Suprapubic skin (tissue), 4 donors: Measurements from ENCODE around the gene PTPRN2. TPM values are rescaled to one million over a fixed set of nuclear protein-coding genes. Genes with fewer than 3 reads are reported as not detected.

Experiments used
- DNase-seq, 2 donors: peaks; one replicate each; pipeline ENCODE4 v3.0.0-alpha.2; 2019; ENCODE audit warnings: low spot score in 2 of 2
- H3K27ac ChIP-seq: fragments of 200-600 bp; sonication (generic); one replicate; pipeline ENCODE4 v1.5.1; 2019
- H3K27me3 ChIP-seq: fragments of 200-600 bp; sonication (generic); one replicate; pipeline ENCODE4 v1.5.1; 2019
- H3K36me3 ChIP-seq: fragments of 200-600 bp; sonication (generic); one replicate; pipeline ENCODE4 v1.5.1; 2019
- H3K4me1 ChIP-seq: fragments of 200-600 bp; sonication (generic); one replicate; pipeline ENCODE4 v1.5.1; 2019
- H3K4me3 ChIP-seq: fragments of 200-600 bp; sonication (generic); one replicate; pipeline ENCODE4 v1.5.1; 2019; ENCODE audit warnings: mild to moderate bottlenecking
- H3K9me3 ChIP-seq: fragments of 200-600 bp; sonication (generic); one replicate; pipeline ENCODE4 v1.5.1; 2019
- EP300 ChIP-seq: sonication (generic); formaldehyde crosslinking; IDR thresholded peaks from one replicate; pipeline ENCODE4 v1.6.1; 2017; ENCODE audit warnings: antibody characterized with exemption
- POLR2A ChIP-seq, 2 donors: fragments of 450-650 bp; IDR thresholded peaks; one replicate each; pipeline ENCODE4 v1.6.1; 2017; ENCODE audit warnings: antibody characterized with exemption in 2 of 2, mild to moderate bottlenecking in 2 of 2, moderate library complexity in 2 of 2
- POLR2AphosphoS5 ChIP-seq, 3 donors: sonication (generic); formaldehyde crosslinking; IDR thresholded peaks; one replicate each; pipeline ENCODE4 v1.6.1; 2017; ENCODE audit warnings: antibody characterized with exemption in 3 of 3
- WGBS: methylation state at CpG from one replicate; pipeline ENCODE4 v1.1.5; 2018; 5-methylcytosine and 5-hydroxymethylcytosine counted together
- total RNA-seq, 4 donors: library from RNA; depleted of rRNA; stranded (reverse); fragments of >200 nt; gene quantifications; one replicate each; pipeline ENCODE4 v1.1.0, GENCODE V29; 2016
- TF ChIP-seq, protein P1 (sequence below), 2 donors: fragments of 200-600 bp in 1 of 2; fragments of 450-650 bp in 1 of 2; sonication (generic) in 1 of 2; IDR thresholded peaks; one replicate each; pipeline ENCODE4 v1.5.1; 2016 to 2019; ENCODE audit warnings: antibody characterized with exemption in 2 of 2, mild to moderate bottlenecking in 1 of 2, moderate library complexity in 1 of 2

Gene PTPRN2
- total RNA-seq, 4 donors from 2014 or later = 0.23 to 1.8 (median 1.3) TPM

DNA sequence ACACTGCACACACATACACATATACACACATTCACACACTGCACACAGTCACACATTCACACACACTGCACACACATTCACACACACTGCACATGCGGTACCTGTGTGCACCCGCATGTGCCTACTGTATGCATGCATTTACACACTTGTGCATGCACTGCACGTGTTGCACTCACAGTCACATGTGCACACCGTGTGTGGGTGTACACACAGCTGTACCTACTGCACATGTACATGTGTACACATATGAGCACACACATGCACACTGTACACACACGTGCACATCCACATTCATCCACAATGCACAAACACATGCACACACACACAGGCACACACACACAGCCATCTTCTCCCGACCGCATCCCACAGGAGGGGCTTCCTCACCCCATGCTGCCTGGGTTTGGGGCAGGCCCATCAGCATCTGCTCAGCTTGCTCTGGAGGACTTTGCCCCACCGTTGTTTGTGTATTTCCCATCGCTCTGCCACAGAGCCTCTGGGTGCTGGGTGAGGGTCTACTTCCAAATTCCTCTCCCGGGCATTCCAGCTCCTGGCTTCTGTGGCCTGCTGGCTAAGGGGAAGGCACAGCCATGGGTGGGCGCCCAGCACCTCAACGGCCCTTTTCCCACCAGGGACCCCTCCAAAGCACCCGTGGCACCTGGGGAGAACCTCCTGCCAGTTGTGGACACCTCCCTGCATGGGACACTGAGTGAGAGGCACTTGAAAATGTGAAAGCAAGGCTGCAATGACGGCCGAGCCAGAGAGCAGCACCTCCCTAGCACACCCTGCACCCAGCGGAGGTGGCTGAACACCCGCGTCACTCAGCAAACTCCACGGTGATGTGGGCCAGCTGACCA, 324.3 kb downstream of the PTPRN2 start:
- H3K27ac ChIP-seq = no peak overlapping the region
- no peak for DNase-seq
- 94% methylated on average over 14 of the region's 19 CpGs for WGBS
- no peaks in the 10 kb centered on the region for H3K9me3 ChIP-seq
- H3K4me1 ChIP-seq = peaks cover 7% of the 10 kb centered on the region
- H3K4me3 ChIP-seq = no peak overlapping the region
- TF ChIP-seq POLR2A (IDR thresholded peaks at IDR 0.05) = no peak
- TF ChIP-seq, protein P1, sequence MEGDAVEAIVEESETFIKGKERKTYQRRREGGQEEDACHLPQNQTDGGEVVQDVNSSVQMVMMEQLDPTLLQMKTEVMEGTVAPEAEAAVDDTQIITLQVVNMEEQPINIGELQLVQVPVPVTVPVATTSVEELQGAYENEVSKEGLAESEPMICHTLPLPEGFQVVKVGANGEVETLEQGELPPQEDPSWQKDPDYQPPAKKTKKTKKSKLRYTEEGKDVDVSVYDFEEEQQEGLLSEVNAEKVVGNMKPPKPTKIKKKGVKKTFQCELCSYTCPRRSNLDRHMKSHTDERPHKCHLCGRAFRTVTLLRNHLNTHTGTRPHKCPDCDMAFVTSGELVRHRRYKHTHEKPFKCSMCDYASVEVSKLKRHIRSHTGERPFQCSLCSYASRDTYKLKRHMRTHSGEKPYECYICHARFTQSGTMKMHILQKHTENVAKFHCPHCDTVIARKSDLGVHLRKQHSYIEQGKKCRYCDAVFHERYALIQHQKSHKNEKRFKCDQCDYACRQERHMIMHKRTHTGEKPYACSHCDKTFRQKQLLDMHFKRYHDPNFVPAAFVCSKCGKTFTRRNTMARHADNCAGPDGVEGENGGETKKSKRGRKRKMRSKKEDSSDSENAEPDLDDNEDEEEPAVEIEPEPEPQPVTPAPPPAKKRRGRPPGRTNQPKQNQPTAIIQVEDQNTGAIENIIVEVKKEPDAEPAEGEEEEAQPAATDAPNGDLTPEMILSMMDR (IDR thresholded peaks at IDR 0.05) = no peak
- TF ChIP-seq EP300 = no peak
- no peak for TF ChIP-seq POLR2AphosphoS5 (IDR thresholded peaks at IDR 0.05)
- no peaks in the 10 kb centered on the region for H3K27me3 ChIP-seq
- no peaks in the 10 kb centered on the region for H3K36me3 ChIP-seq

DNA sequence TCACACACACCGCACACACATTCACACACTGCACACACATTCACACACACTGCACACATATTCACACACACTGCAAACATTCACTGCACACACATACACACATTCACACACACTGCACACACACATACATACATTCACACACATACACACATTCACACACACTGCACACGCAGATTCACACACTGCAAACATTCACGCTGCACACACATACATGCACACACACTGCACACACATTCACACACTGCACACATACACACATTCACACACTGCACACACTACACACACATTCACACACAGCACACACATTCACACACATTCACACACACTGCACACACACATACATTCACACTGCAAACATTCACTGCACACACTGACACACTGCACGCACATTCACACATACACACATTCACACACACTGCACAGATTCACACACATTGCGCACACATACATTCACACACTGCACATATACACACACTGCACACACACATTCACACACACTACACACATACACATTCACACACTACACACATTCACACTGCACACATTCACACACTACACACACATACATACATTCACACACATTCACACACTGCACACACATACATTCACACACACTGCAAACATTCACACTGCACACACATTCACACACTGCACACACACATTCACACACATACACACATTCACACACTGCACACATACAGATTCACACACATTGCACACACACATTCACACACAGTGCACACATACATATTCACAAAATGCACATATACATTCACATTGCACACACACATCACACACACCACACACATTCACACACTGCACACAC, 325.1 kb downstream of the PTPRN2 start:
- Histone ChIP-seq H3K4me1 (peaks cover 7% of the 10 kb centered on the region), H3K27ac (no peak overlapping the region), H3K27me3 (no peaks in the 10 kb centered on the region), H3K4me3 (no peak overlapping the region), H3K36me3 (no peaks in the 10 kb centered on the region), H3K9me3 (no peaks in the 10 kb centered on the region)
- 74% methylated on average over 5 of the region's 5 CpGs for WGBS
- TF ChIP-seq POLR2AphosphoS5 (IDR thresholded peaks at IDR 0.05) = no peak
- TF ChIP-seq, protein P1 (IDR thresholded peaks at IDR 0.05) = no peak
- DNase-seq = no peak

DNA sequence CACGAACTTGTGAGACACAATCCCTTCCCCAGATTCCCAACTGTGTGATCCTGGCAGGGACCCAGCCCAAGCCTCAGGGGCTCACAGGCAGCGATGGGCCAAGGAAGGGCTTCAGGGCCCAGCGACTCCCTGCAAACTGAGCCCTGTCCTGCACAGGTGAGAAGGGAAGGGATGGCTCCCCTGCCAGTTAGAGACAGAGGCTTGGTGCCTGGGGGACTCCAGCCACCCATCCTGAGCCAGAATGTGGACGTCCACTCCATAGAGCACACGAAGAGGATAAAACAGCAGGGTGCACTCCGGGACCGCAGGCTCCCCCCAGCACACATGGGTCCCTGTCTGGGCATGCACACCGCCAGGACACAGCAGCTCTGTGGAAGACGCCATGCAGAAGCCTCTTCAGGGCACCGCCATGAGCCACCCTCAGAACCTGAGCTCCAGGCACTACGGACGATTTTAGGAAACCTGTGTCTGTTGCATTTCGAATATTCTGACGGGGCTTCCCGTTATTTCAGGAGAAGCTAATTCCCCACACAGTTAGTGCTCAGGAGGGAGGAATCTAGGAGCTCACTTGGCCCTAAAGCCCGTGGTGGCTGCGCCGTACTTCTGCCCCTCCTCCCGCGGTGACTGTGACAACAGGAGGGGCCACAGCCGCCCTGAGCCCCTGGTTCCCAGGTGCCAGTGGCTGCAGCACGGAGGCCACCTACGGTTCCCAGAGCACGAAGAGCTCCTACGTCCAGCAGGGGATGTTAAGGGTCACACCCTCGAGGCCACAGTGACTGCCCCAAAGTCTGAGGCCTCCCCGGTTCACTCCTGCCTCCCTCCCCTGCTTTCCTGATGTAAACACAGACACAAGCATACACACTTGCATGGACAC, 326.0 kb downstream of the PTPRN2 start:
- H3K27me3 ChIP-seq = no peaks in the 10 kb centered on the region
- no peaks in the 10 kb centered on the region for H3K36me3 ChIP-seq
- H3K4me3 ChIP-seq = no peak overlapping the region
- H3K9me3 ChIP-seq = no peaks in the 10 kb centered on the region
- no peak for DNase-seq
- H3K4me1 ChIP-seq = no peaks in the 10 kb centered on the region
- 70% methylated on average over 2 of the region's 27 CpGs for WGBS
- H3K27ac ChIP-seq = no peak overlapping the region
- TF ChIP-seq EP300 (no peak), POLR2AphosphoS5 (IDR thresholded peaks at IDR 0.05) (no peak), POLR2A (IDR thresholded peaks at IDR 0.05) (no peak)
- TF ChIP-seq, protein P1 (IDR thresholded peaks at IDR 0.05) = no peak

DNA sequence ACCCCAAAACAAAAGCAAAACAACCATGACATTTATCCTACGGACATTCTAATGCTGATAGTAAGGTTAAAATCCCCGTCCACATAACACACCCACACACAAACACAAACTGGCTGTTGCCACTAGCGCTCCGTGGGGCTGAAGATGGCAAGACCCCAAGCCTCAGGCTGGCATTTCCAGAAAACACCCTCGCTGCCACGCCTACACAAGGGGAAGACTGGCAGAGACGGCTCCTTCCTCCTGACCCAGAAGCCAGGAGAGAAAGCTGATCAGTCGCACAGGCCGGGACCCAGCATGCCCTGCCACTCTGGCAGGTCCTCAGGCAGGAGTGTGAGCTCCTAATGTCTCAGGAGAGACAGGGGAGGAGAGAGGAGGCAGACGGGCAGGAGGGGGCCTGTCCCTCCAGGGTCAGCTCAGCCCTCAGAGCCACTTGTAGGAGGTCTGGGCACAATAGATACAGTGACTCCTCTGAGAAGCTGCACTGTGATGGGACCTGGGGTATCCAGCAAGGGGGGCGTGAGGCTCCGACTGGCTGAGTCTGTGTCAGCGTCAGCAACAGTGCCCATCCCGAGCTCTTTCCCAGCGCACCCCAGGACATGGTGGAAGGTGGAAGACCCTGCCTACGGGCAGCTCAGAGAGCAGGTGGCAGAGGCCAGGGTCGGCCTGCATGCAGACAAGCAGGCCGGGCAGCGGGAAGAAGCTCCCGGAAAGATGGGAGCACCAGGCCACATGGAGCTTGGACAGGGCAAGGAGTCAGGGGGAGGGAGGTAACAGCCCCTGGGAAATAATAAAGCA, 326.9 kb downstream of the PTPRN2 start:
- DNase-seq = no peak
- Histone ChIP-seq H3K36me3 (no peaks in the 10 kb centered on the region), H3K27me3 (no peaks in the 10 kb centered on the region), H3K9me3 (no peaks in the 10 kb centered on the region), H3K4me1 (no peaks in the 10 kb centered on the region), H3K4me3 (no peak overlapping the region), H3K27ac (no peak overlapping the region)
- 47% methylated on average over 9 of the region's 20 CpGs for WGBS
- no peak for TF ChIP-seq POLR2AphosphoS5 (IDR thresholded peaks at IDR 0.05)
- TF ChIP-seq, protein P1 (IDR thresholded peaks at IDR 0.05) = no peak
- no peak for TF ChIP-seq POLR2A (IDR thresholded peaks at IDR 0.05)
- no peak for TF ChIP-seq EP300
